Measurements from ENCODE around the gene PSRC1.

PSRC1 gene

GRCh38 chr1:109271458-109271857, 11.5 kb downstream of the PSRC1 start:
- no peak for DNase-seq

- no peak for DNase-seq
Observed at GRCh38 chr1:109270623-109271317, 12.2 kb downstream of the PSRC1 start.

GRCh38 chr1:109269981-109270622, 12.8 kb downstream of the PSRC1 start:
- no peak for DNase-seq

- DNase-seq: no peak
Observed at GRCh38 chr1:109269212-109269980, 13.5 kb downstream of the PSRC1 start.

- no peak for DNase-seq
Observed at GRCh38 chr1:109268431-109269211, 14.3 kb downstream of the PSRC1 start.

GRCh38 chr1:109267743-109268300, 15.1 kb downstream of the PSRC1 start:
- DNase-seq: no peak

GRCh38 chr1:109266965-109267364, 16.0 kb downstream of the PSRC1 start:
- DNase-seq: no peak

- DNase-seq: no peak
Observed at GRCh38 chr1:109265741-109266330, 17.1 kb downstream of the PSRC1 start.

- DNase-seq: no peak
Observed at GRCh38 chr1:109265016-109265415, 17.9 kb downstream of the PSRC1 start.

GRCh38 chr1:109264379-109264755, 18.6 kb downstream of the PSRC1 start:
- DNase-seq: no peak

- no peak for DNase-seq
Observed at GRCh38 chr1:109263597-109264378, 19.2 kb downstream of the PSRC1 start.

GRCh38 chr1:109263234-109263596, 19.7 kb downstream of the PSRC1 start:
- no peak for DNase-seq

- no peak for DNase-seq
Observed at GRCh38 chr1:109262231-109263055, 20.5 kb downstream of the PSRC1 start.

GRCh38 chr1:109261578-109261977, 21.4 kb downstream of the PSRC1 start:
- no peak for DNase-seq

- no peak for DNase-seq
Observed at GRCh38 chr1:109261006-109261405, 21.9 kb downstream of the PSRC1 start.

- no peak for DNase-seq
Observed at GRCh38 chr1:109259674-109260557, 23.0 kb downstream of the PSRC1 start.

GRCh38 chr1:109258481-109259466, 24.2 kb downstream of the PSRC1 start:
- no peak for DNase-seq

- no peak for DNase-seq
Observed at GRCh38 chr1:109257682-109258421, 25.1 kb downstream of the PSRC1 start.
